LNCaP clone FGC (cell line): ENCODE results near the gene BTLA.

ENCODE experiments used
- DNase-seq: peaks from one replicate; pipeline ENCODE4 v3.0.0-alpha.2; 2011; ENCODE audit warnings: low read depth
- H3K4me3 ChIP-seq: 2 replicates; pipeline ENCODE4 v1.5.1; 2011; ENCODE audit warnings: mild to moderate bottlenecking, low read depth, low read length, control low read depth
- CTCF ChIP-seq: IDR thresholded peaks from 2 replicates; pipeline ENCODE4 v1.5.1; 2012; ENCODE audit warnings: mild to moderate bottlenecking; ENCODE audit not compliant: control insufficient read depth, insufficient read depth; ENCODE audit errors: extremely low read depth

Gene BTLA

DNA sequence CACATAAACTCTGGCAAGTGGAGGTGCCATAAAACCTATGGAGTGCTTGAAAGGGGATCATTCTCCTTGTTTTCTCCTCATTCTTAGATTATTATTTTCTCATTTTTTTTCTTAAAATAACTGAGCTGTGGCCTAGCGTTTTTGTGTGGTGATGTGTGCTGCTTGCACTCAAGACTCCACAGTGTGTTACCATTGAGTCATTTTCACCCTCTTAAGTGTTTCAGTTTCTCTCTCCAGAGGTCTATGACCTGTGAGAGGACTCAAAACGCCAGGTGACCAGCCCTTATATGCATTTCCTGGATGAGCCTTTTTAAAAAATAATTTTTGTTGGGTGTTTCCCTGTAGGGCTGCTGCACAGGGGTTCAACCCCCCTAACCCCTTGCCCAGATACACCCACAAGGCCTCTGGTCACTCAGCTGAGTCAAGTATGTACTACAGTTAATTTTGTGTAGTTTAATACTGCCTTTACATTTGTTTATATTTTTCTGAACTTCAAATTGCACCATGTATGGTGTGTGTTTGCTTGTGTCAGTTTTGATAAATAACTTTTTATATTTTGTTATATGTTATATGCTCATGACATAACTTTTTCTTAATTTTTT is 15.4 kb upstream of the BTLA start:
- no peak overlapping the region for H3K4me3 ChIP-seq
- no peak for DNase-seq
- TF ChIP-seq CTCF: no peak

GRCh38 chr3:112512320-112512719 is 13.0 kb upstream of the BTLA start:
- TF ChIP-seq CTCF: no peak
- DNase-seq: no peak
- H3K4me3 ChIP-seq: no peak overlapping the region

- no peak for DNase-seq
- TF ChIP-seq CTCF: no peak
- no peak overlapping the region for H3K4me3 ChIP-seq
Observed at GRCh38 chr3:112508860-112509259, 9.6 kb upstream of the BTLA start.

GRCh38 chr3:112508261-112508660 is 9.0 kb upstream of the BTLA start:
- H3K4me3 ChIP-seq: no peak overlapping the region

GRCh38 chr3:112505907-112506306 is 6.6 kb upstream of the BTLA start:
- TF ChIP-seq CTCF: no peak
- no peak overlapping the region for H3K4me3 ChIP-seq
- DNase-seq: no peak

More at GRCh38 chr3:112508261-112508660, 9.0 kb upstream of the BTLA start:
- DNase-seq: no peak
- no peak for TF ChIP-seq CTCF

DNA sequence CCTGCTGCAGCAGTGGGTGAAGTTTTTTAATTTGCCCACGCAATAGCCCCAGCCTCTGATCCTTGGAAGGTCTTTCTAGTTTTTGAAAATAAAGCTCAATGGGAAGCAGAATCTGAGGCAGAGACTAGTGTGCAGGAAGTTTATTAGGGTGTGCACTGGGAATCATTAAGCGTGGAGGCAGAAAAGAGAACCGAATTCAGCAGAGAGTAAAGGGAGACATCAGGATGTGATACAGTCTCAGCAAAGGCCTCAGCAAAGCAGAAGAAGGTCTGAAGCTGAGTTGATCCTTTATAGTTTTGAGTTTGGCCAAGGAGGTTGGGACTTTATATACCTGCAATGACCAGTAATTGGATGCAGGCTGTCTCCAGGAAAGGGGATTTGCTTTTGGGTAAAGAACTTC is 4.9 kb upstream of the BTLA start:
- DNase-seq: no peak
- no peak for TF ChIP-seq CTCF
- no peak overlapping the region for H3K4me3 ChIP-seq

GRCh38 chr3:112503304-112503972 is 4.2 kb upstream of the BTLA start:
- H3K4me3 ChIP-seq: no peak overlapping the region
- no peak for TF ChIP-seq CTCF
- DNase-seq: no peak
